Posterior cingulate gyrus (tissue), 11 donors: Measurements from ENCODE around the gene USP46.

Source experiments
- DNase-seq, 10 donors: peaks; one replicate each; pipeline versions ENCODE4 v3.0.0 to v3.0.0-alpha.2; 2020 to 2021; ENCODE audit warnings: mixed read lengths in 3 of 10
- intact Hi-C: fragments of 100-400 bp; cut with DNase I; formaldehyde crosslinking; loops from one replicate; pipeline ENCODE4 v1.15.1; 2023

Gene USP46

GRCh38 chr4:52657618-52658501 lies 1.2 kb downstream of the USP46 start:
- intact Hi-C loops, result no loop called here
- peak in 7 of 10 donors; percentile 14 to 82 (median 25) for DNase-seq

- DNase-seq, result peak in 2 of 10 donors; percentile 10 to 70
- intact Hi-C loops, result no loop called here
Observed at GRCh38 chr4:52657292-52657617, 1.8 kb downstream of the USP46 start.

GRCh38 chr4:52655506-52655905 lies 3.6 kb downstream of the USP46 start:
- no peak for DNase-seq
- intact Hi-C loops, result no loop called here

GRCh38 chr4:52651996-52652672 lies 7.0 kb downstream of the USP46 start:
- intact Hi-C loops, result no loop called here
- DNase-seq, result no peak

- intact Hi-C loops, result no loop called here
- no peak for DNase-seq
Observed at GRCh38 chr4:52648836-52649235, 10.3 kb downstream of the USP46 start.

GRCh38 chr4:52646741-52647140 lies 12.4 kb downstream of the USP46 start:
- intact Hi-C loops, result no loop called here
- DNase-seq, result no peak

- intact Hi-C loops, result no loop called here
Observed at GRCh38 chr4:52646096-52646495, 13.0 kb downstream of the USP46 start.

GRCh38 chr4:52645300-52645699 lies 13.8 kb downstream of the USP46 start:
- intact Hi-C loops, result no loop called here
- no peak for DNase-seq

More at GRCh38 chr4:52646096-52646495, 13.0 kb downstream of the USP46 start:
- DNase-seq, result no peak

GRCh38 chr4:52643785-52644244 lies 15.3 kb downstream of the USP46 start:
- DNase-seq, result peak in 8 of 10 donors; percentile 24 to 86 (median 56)

GRCh38 chr4:52643190-52643589 lies 15.9 kb downstream of the USP46 start:
- intact Hi-C loops, result no loop called here
- DNase-seq, result no peak

More at GRCh38 chr4:52643785-52644244, 15.3 kb downstream of the USP46 start:
- intact Hi-C loops, result no loop called here

- intact Hi-C loops, result no loop called here
- DNase-seq, result no peak
Observed at GRCh38 chr4:52641854-52642563, 17.1 kb downstream of the USP46 start.

GRCh38 chr4:52640808-52641565 lies 18.1 kb downstream of the USP46 start:
- intact Hi-C loops, result no loop called here
- DNase-seq, result no peak

- intact Hi-C loops, result no loop called here
Observed at GRCh38 chr4:52638717-52639116, 20.4 kb downstream of the USP46 start.

GRCh38 chr4:52637116-52637515 lies 22.0 kb downstream of the USP46 start:
- intact Hi-C loops, result no loop called here
- DNase-seq, result peak in 1 of 10 donors; percentile 59

More at GRCh38 chr4:52638717-52639116, 20.4 kb downstream of the USP46 start:
- no peak for DNase-seq

GRCh38 chr4:52635560-52635959 lies 23.5 kb downstream of the USP46 start:
- intact Hi-C loops, result no loop called here

GRCh38 chr4:52635130-52635529 lies 24.0 kb downstream of the USP46 start:
- intact Hi-C loops, result no loop called here
- DNase-seq, result no peak

More at GRCh38 chr4:52635560-52635959, 23.5 kb downstream of the USP46 start:
- no peak for DNase-seq

- intact Hi-C loops, result no loop called here
Observed at GRCh38 chr4:52633846-52634245, 25.3 kb downstream of the USP46 start.

GRCh38 chr4:52628974-52629373 lies 30.1 kb downstream of the USP46 start:
- intact Hi-C loops, result no loop called here
- DNase-seq, result no peak

More at GRCh38 chr4:52633846-52634245, 25.3 kb downstream of the USP46 start:
- no peak for DNase-seq

GRCh38 chr4:52628543-52628942 lies 30.6 kb downstream of the USP46 start:
- intact Hi-C loops, result no loop called here

GRCh38 chr4:52627876-52628275 lies 31.2 kb downstream of the USP46 start:
- peak in 1 of 10 donors; percentile 74 for DNase-seq
- intact Hi-C loops, result no loop called here

More at GRCh38 chr4:52628543-52628942, 30.6 kb downstream of the USP46 start:
- no peak for DNase-seq
